Ovary (tissue), 9 donors: ENCODE results near the gene GNAS. TPM values are rescaled to one million over a fixed set of nuclear protein-coding genes. Genes with fewer than 3 reads are reported as not detected.

Experiments
- DNase-seq, 5 donors: peaks; one replicate each; pipeline ENCODE4 v3.0.0-alpha.2; 2019 to 2020
- H3K27ac ChIP-seq, 2 donors: fragments of 200-600 bp; one replicate each; pipeline versions ENCODE4 v1.5.1 to v1.8.0; 2019 to 2022
- H3K27me3 ChIP-seq: fragments of 200-600 bp; one replicate; pipeline ENCODE4 v1.8.0; 2022
- H3K36me3 ChIP-seq: fragments of 200-600 bp; sonication (generic); one replicate; pipeline ENCODE4 v1.5.1; 2019
- H3K4me1 ChIP-seq: one replicate; pipeline ENCODE4 v1.8.1; 2013; ENCODE audit warnings: mild to moderate bottlenecking, moderate library complexity; ENCODE audit not compliant: insufficient read depth
- H3K4me3 ChIP-seq: fragments of 200-600 bp; sonication (generic); one replicate; pipeline ENCODE4 v1.5.1; 2017
- H3K9me3 ChIP-seq, 2 donors: fragments of 200-600 bp in 1 of 2; sonication (generic) in 1 of 2; one replicate each; pipeline versions ENCODE4 v1.5.1 to v1.8.1; 2013 to 2019; ENCODE audit warnings: mild to moderate bottlenecking in 1 of 2, moderate library complexity in 1 of 2
- EP300 ChIP-seq: sonication (generic); formaldehyde crosslinking; IDR thresholded peaks from one replicate; pipeline ENCODE4 v1.6.1; 2017; ENCODE audit warnings: antibody characterized with exemption
- POLR2A ChIP-seq: fragments of 450-650 bp; IDR thresholded peaks from one replicate; pipeline ENCODE4 v1.6.1; 2017; ENCODE audit warnings: antibody characterized with exemption, mild to moderate bottlenecking, moderate library complexity
- WGBS, 3 donors: extraction: QIAGEN DNeasy Blood & Tissue Kit in 1 of 3; methylation state at CpG; one replicate each; pipeline versions ENCODE4 v1.1.5 to v1.1.7; 2013 to 2017; 5-methylcytosine and 5-hydroxymethylcytosine counted together
- intact Hi-C, 4 donors: fragments of 100-400 bp; cut with DNase I; formaldehyde crosslinking; loops; one replicate each; pipeline versions ENCODE4 v1.11.0 to v1.15.1; 2022 to 2023
- polyA plus RNA-seq, 2 donors: library from polyadenylated mRNA; stranded (reverse); fragments of 200-250 nt in 1 of 2; fragments of 350-450 nt in 1 of 2; fragmentation: Illumina TruSeq in 1 of 2; extraction: RNeasy Lipid Tissue Mini Kit (QIAGEN cat#74804) in 1 of 2; gene quantifications; one replicate each; pipeline ENCODE4 v1.2.3, GENCODE V29; 2013 to 2014
- total RNA-seq, 7 donors: library from RNA; depleted of rRNA in 2 of 7; stranded (reverse); fragments of >200 nt in 2 of 7; fragmentation: NEBNext Ultra II Directional in 3 of 7; extraction: Animal tissue kit (Norgen Biotek cat#: 25700) in 3 of 7; gene quantifications; one replicate each; pipeline versions ENCODE4 v1.1.0 to v1.2.4, GENCODE V29; 2016 to 2023
- TF ChIP-seq, protein P1 (sequence below), 3 donors: fragments of 450-650 bp in 2 of 3; fragments of 200-600 bp in 1 of 3; IDR thresholded peaks; one replicate each; pipeline versions ENCODE4 v1.5.1 to v1.8.0; 2016 to 2022; ENCODE audit warnings: antibody characterized with exemption in 3 of 3, mild to moderate bottlenecking in 1 of 3
- donor health status: DM: no; HTN: no; CAD: no; lungs with moderate emphysema.
- donor health status: DM: no; HTN: no; CAD: no.
- donor health status: Bipolar disorder and iron deficiency.
- donor health status: DM: yes; HTN: yes; CAD: no.
- donor health status: DM: no; HTN: no; CAD: no.
- donor health status: DM: yes; HTN: yes; CAD: no.

GNAS gene
- total and polyA plus RNA-seq, 9 donors, result 330 to 1,311 (median 731) TPM

DNA sequence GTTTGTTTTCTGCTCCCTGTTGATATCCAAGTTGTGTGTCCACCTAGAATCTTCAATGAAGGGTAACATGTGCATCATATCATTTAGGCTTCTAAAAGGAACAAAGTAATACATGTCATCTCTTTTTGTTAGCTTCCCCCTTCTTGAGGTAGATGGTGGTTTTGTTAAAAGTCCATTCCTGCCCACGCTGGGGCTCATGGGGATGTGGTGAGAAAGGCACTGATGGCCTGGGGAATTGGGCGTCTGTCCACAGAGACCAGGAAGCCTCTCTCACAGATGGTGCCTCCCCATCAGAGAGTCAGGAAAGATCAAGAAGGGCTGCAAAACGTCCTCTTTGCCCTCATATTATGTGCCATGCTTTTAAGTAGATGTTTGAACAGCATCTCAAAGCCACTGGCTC is 32.5 kb downstream of the GNAS start:
- intact Hi-C loops, result no loop called here
- TF ChIP-seq, protein P1, sequence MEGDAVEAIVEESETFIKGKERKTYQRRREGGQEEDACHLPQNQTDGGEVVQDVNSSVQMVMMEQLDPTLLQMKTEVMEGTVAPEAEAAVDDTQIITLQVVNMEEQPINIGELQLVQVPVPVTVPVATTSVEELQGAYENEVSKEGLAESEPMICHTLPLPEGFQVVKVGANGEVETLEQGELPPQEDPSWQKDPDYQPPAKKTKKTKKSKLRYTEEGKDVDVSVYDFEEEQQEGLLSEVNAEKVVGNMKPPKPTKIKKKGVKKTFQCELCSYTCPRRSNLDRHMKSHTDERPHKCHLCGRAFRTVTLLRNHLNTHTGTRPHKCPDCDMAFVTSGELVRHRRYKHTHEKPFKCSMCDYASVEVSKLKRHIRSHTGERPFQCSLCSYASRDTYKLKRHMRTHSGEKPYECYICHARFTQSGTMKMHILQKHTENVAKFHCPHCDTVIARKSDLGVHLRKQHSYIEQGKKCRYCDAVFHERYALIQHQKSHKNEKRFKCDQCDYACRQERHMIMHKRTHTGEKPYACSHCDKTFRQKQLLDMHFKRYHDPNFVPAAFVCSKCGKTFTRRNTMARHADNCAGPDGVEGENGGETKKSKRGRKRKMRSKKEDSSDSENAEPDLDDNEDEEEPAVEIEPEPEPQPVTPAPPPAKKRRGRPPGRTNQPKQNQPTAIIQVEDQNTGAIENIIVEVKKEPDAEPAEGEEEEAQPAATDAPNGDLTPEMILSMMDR (IDR thresholded peaks at IDR 0.05), result no peak
- no peak for TF ChIP-seq POLR2A
- no peak for TF ChIP-seq EP300

DNA sequence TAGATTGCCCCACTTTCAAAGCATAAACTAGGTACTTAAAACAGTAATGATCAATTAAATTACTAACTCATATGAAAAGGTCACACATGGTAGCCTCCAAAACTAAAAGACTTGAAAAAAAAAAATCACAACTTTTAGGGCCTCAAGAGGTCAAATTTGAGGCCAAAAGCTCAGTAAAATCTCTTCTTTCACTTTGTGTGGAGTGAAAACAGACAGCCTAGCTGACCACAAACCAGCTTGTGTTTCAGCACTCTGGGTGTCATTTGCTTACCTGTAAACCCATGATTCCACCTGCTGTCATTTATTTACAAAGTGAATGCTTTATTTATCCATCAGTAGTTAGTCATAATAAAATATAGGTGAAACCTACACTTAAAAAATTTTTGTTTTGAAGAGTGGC is 34.0 kb downstream of the GNAS start:
- Histone ChIP-seq H3K9me3 (no peaks in the 10 kb centered on the region), H3K36me3 (no peaks in the 10 kb centered on the region), H3K27ac (no peak overlapping the region), H3K4me3 (no peak overlapping the region), H3K27me3 (no peaks in the 10 kb centered on the region), H3K4me1 (no peaks in the 10 kb centered on the region)
- intact Hi-C loops, result no loop called here
- TF ChIP-seq, protein P1 (IDR thresholded peaks at IDR 0.05), result no peak
- TF ChIP-seq POLR2A, result no peak
- TF ChIP-seq EP300, result no peak
- no peak for DNase-seq

More for the DNA sequence above, 32.5 kb downstream of the GNAS start:
- Histone ChIP-seq H3K27me3 (no peaks in the 10 kb centered on the region), H3K4me3 (no peak overlapping the region), H3K36me3 (no peaks in the 10 kb centered on the region), H3K4me1 (no peaks in the 10 kb centered on the region), H3K27ac (no peak overlapping the region), H3K9me3 (no peaks in the 10 kb centered on the region)
- DNase-seq, result no peak
- WGBS, 3 donors, result 76 to 84% (median 81%) methylated on average over 3 of the region's 3 CpGs

DNA sequence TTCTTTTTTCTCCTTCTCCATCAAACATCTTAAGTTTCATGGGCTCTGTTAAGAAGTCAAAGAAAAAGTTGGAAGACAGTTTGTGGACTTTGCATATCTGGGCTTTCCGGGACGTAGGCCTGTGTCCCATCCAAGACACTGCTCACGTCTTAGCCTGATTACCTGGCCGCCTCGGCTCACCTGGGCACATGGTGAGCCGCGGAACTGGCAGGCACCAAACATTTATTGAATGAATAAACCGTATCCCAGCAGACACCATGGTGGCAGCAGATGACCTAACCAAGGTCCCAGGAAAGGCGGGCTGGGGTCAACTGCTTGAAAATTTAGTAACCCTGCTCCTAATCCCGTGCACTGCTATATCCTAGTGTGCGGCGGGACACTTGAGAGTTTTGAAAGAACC is 35.6 kb downstream of the GNAS start:
- no peaks in the 10 kb centered on the region for H3K4me1 ChIP-seq
- H3K9me3 ChIP-seq, result no peaks in the 10 kb centered on the region
- WGBS, 3 donors, result 31 to 56% (median 51%) methylated on average over 12 of the region's 12 CpGs
- H3K36me3 ChIP-seq, result no peaks in the 10 kb centered on the region
- DNase-seq, result no peak
- peak overlapping the region in 1 of 2 donors; percentile 98 for H3K27ac ChIP-seq
- peak overlapping the region; percentile 83 for H3K4me3 ChIP-seq
- TF ChIP-seq, protein P1 (IDR thresholded peaks at IDR 0.05), result no peak
- TF ChIP-seq EP300 (no peak), POLR2A (no peak)
- intact Hi-C loops, result no loop called here
- no peaks in the 10 kb centered on the region for H3K27me3 ChIP-seq

DNA sequence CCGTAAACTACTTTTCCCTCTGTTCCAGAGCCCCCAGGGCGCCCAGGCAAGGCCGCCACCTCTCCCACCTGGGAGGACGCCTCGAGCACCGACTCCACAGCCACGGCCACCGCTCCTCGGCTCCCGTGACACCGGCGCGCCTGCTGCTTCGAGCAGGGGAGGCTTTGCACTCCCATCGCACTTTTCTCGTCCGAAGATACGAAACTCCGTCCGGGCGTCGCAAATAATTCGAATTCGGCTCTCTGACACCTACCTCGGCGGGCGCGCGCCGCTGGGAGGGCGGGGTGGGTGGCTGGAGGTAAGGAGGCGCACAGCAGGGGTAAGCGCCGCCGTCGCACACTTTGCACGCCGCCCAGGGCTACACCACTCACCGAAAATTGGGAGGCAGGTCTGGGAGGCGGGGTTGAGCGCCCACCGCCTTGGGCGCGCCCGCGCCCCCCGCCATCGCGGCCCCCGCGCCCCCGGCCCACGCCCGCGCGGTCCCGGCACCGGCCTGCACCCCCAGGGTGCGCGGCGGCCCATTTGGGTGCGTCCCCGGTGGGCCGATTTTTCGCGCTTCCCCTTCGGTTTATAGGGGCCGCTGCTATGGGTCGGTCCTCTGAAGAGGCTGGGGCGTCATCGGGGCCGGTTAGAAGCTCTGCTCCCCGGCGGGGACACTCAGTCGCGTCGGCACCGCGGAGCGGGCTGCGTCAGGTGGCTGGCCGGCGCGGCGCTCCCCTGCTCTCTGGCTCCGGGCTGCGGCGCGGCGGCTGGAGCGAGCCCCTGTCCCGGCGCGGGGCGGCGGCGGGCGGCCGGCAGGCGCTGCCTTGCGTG is 36.2 kb downstream of the GNAS start:
- WGBS, 3 donors, result 52 to 54% (median 53%) methylated on average over 79 to 101 of the region's 101 CpGs
- H3K27me3 ChIP-seq, result no peaks in the 10 kb centered on the region

More for the DNA sequence above, 36.2 kb downstream of the GNAS start:
- intact Hi-C loops, result no loop called here
- peak overlapping the region; percentile 83 for H3K4me3 ChIP-seq
- peak overlapping the region; percentile 96 to 98 for H3K27ac ChIP-seq
- H3K36me3 ChIP-seq, result no peaks in the 10 kb centered on the region
- no peaks in the 10 kb centered on the region for H3K9me3 ChIP-seq
- TF ChIP-seq, protein P1 (IDR thresholded peaks at IDR 0.05), result peak in 1 of 3 donors; percentile 5
- TF ChIP-seq EP300 (no peak), POLR2A (peak; percentile 93)
- H3K4me1 ChIP-seq, result peaks cover under 1% of the 10 kb centered on the region
- DNase-seq, result peak; percentile 80 to 88 (median 86)
